ENCODE measurements around the gene MAN1A2.

MAN1A2 gene

DNA sequence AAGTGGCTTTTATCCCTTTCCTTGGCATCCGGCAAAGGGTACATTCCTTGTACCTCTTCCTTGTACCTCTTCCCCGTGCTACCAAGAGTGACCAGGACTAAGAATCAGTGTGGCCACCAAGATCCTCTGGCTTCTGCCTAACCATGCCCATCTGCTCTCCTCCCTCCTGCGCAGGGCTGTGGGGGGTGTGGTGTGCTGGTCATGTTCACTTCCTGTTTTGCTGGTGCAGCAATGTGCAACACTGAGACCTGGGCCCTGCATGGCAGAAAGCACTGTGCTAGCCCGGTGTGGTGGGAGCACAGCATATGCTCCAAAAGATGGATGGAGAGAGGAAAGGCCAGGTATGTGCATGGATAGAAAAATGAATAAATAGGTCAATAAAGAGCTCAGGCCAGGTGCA is 205.3 kb downstream of the MAN1A2 start:
- in situ Hi-C loops (cut with MboI; ENCODE audit: low sequenced_read_pairs) = no loop called here

DNA sequence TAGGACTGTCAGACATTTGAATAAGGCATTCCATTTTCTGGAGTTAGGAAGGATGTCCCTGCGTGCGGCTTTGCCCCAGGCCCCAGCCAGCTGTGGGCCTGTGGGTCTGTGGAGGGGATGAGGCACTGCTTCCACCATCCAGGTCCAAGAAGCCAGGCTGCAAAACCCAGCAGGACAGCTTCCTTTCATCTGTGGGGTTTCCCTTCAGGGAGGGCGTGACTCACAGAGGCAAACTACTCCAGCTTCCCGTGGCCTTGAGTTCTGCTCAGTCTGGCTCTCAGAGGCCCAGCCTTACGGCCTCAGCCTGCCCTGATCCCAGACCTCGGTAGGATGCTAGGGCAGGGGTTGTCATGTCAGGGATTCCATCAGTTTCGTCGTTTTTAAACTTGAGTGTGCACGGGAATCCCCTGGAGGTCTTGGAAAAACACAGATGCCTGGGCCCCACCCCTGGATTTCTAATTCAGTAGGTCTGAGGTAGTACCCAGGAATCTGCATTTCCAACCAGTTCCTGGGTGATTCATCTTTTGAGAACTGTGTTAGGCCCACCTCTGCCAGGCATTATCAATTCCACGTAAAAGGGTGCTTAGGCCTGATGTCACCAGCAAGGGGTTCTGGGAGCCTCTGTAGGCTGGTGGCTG is 206.3 kb downstream of the MAN1A2 start:
- in situ Hi-C loops (cut with MboI; ENCODE audit: low sequenced_read_pairs) = no loop called here

DNA sequence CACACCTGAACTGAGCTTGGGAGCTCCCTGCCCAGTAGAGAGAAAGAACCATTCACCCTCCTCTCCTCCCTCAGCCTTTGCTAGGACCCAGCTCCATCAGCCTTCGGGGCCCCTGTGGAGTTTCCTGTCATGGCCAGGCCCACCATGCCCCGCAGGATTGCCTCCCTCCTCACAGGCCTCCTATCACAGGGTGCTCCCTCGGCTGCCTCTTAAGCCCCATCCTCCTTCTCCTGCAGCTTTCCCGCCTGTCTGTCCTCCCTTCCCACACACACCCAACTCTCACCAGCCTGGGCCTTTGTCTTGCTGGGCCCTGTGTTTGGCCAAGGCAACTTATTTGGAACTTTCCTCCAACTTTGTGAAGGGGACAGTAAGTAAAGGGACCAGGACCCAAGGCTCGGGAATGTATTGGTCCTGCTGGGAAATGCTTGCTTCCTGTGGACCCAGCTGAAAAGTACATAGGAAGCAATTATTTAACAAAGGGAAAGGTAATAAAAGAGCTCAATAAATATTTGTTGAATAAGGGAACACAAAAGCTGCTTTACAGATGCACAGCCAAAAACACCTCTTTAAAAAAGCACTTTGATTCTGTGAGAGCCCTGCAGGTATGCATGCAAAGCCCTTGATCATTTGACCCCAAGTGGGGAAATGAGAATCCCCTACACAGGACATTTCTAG is 207.0 kb downstream of the MAN1A2 start:
- in situ Hi-C loops (cut with MboI; ENCODE audit: low sequenced_read_pairs) = no loop called here

DNA sequence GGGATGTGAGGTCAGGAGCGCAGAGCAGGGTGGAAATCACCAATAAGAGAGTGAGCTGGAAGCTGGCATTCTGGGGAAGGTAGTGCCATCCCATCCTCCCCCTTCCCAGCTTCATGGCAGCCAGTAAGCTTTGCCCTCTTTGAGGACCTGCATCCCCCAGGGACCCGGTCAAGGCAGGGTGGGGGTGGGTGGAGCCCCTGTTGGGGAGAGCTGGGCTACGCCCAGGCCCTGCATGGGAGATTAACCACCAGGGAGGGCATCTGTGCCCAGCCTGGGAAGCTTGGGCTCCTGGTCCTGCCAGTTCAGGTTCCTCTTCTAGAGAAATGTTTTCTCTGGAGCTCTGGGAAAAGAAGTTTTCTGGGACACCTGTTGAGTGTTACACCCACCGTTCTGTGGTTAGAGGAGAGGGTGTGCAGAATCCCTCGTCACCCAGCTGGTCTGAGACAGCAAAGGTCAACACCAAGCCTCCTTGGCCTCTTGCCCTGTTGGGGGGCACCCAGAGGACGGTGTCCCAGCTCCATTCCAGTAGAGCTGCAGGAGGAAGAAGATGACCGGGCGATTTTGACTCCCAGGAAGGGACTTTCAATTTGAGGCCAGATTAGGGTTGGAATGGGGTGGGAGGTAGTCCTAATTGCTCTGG is 208.5 kb downstream of the MAN1A2 start:
- in situ Hi-C loops (cut with MboI; ENCODE audit: low sequenced_read_pairs) = no loop called here

DNA sequence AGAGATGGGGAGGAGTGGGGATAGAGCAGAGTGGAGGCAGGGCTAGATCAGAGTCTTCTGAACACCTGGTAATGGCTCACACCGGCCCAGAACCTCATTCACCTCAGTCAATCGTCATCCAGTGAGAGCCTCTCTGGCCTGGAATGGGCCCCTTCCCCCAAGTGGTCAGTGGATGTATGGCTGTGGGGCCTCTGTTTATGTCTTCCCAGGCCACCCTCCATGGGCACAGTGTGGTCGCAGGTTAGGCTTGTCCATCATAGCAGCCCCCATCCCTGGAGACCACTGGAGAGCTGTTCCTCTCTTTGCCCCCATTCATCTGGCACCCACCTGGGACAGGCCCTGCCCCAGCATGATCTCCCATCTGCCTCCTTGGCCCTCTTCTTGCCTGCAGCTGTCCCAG is 209.0 kb downstream of the MAN1A2 start:
- in situ Hi-C loops (cut with MboI; ENCODE audit: low sequenced_read_pairs) = no loop called here

DNA sequence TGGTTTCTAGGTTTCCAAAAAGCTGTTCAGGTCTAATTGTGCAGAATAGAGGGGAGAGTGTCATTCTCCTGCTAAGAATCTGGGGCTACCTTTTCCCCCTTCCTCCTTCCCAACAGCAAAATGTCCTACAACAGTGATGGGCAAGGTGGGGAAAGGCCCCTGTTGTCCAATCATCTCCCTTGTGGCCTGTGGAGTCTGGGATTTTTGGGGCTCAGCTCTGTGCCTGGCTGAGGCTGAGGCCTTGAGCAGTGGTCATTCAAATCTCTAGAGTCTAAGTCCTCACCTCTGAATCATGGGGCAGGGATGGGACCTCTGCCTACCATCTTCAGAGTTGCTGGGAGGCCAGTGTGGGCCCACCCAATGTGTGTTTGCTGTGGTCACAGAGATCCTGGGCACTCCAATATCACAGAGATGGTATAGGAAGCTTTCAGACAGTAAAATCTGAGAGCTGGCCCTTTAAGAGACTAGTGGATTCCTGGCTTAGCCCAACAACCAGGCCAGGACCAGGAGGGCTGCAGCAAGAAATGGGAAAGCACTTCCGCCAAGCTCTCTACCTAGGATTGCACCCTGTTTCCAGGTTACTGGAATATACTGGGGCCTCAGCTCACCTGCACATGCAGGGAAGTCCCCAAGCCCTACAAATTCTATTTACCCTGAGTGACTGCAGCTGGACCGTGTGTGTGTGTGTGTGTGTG is 210.1 kb downstream of the MAN1A2 start:
- in situ Hi-C loops (cut with MboI; ENCODE audit: low sequenced_read_pairs) = no loop called here

DNA sequence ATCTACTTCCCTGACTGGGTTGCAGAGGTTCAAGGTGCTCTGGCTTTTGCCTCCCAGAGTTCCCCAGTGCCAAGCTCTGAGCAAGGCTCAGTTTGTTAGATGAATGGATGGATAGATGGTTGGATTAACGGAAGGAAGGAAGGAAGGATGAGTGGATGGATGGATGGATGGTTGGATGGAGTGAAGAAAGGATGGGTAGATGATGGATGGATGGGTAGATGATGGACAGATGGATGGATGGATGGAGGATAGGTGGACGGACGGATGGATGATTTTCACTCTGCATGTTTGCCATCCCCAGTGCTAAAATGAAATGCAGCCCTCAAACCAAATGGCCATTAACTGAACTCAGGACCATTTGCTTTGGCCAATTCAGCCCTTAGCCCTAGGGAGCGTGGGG is 211.2 kb downstream of the MAN1A2 start:
- in situ Hi-C loops (cut with MboI; ENCODE audit: low sequenced_read_pairs) = no loop called here
